HCT116 (cell line): ENCODE data around the gene MCL1. TPM values are rescaled to one million over a fixed set of nuclear protein-coding genes. Genes with fewer than 3 reads are reported as not detected.

Source experiments
- ATAC-seq: fragments of 200-7000 bp; cut with Tn5 transposase; 2 replicates; pipeline ENCODE4 v1.9.1; 2020; ENCODE audit warnings: mild to moderate bottlenecking, moderate library complexity
- BruUV-seq: library from RNA; stranded (reverse); fragments of 400-500 nt; replicated peaks from 2 replicates; lab custom pipeline; 2021; lab: Mats Ljungman, UMichigan
- CTCF ChIA-PET: fragments of 300-600 bp; sonication (Branson Sonifier 250); formaldehyde crosslinking; loops from one replicate; lab custom pipeline; 2021; ENCODE audit warnings: antibody characterized with exemption; lab: Charles Lee
- POLR2A ChIA-PET: fragments of 300-600, 350-600 bp; sonication (Branson Sonifier 250); formaldehyde crosslinking; loops from one replicate; lab custom pipeline; 2021; ENCODE audit warnings: antibody characterized with exemption; lab: Charles Lee
- RAD21 ChIA-PET, 2 experiments: fragments of 300-600 bp; sonication (Branson Sonifier 250); formaldehyde crosslinking; loops; one replicate each; lab custom pipeline; 2023; ENCODE audit warnings: low total read pairs in 2 of 2; ENCODE audit not compliant: uncharacterized antibody in 2 of 2, unreplicated experiment in 2 of 2, low non-redundant PET in 1 of 2; lab: Charles Lee
- DNase-seq: peaks from one replicate; pipeline ENCODE4 v3.0.0-alpha.2; 2010; ENCODE audit warnings: low read depth, low spot score
- H2AFZ ChIP-seq: fragments of 200-600 bp; shearing (Covaris generic), sonication (generic); 2 replicates; pipeline ENCODE4 v1.6.1; 2017; ENCODE audit warnings: low read depth, mixed run types, mixed read lengths, antibody characterized with exemption, low read length; ENCODE audit not compliant: poor library complexity, severe bottlenecking
- H3K27ac ChIP-seq: 2 replicates; pipeline ENCODE4 v1.5.1; 2012; ENCODE audit warnings: low read depth, low read length
- H3K27me3 ChIP-seq: fragments of 200-600 bp; sonication (generic); 2 replicates; pipeline ENCODE4 v1.6.1; 2016; ENCODE audit warnings: mixed run types, low read length, mixed read lengths; ENCODE audit not compliant: insufficient read depth
- H3K36me3 ChIP-seq, 2 experiments: fragments of 200-500 bp in 1 of 2; fragments of 200-600 bp in 1 of 2; sonication (Bioruptor generic) in 1 of 2; sonication (generic) in 1 of 2; 2 replicates each; pipeline versions ENCODE4 v1.5.1 to v1.6.1; 2014 to 2016; ENCODE audit warnings: low read length in 2 of 2, inconsistent platforms in 1 of 2, mixed read lengths in 1 of 2, mixed run types in 1 of 2; ENCODE audit not compliant: insufficient read depth in 2 of 2, control insufficient read depth in 1 of 2
- H3K4me1 ChIP-seq, 2 experiments: fragments of 200-600 bp in 1 of 2; sonication (generic) in 1 of 2; 2 replicates each; pipeline versions ENCODE4 v1.5.1 to v1.6.1; 2012 to 2017; ENCODE audit warnings: low read length in 2 of 2, inconsistent platforms in 1 of 2, mild to moderate bottlenecking in 1 of 2, mixed read lengths in 1 of 2, mixed run types in 1 of 2, moderate library complexity in 1 of 2; ENCODE audit not compliant: insufficient read depth in 2 of 2, control insufficient read depth in 1 of 2
- H3K4me2 ChIP-seq: fragments of 200-600 bp; sonication (generic); 2 replicates; pipeline ENCODE4 v1.6.1; 2017; ENCODE audit warnings: mixed run types, low read length, mixed read lengths
- H3K4me3 ChIP-seq, 2 experiments: fragments of 200-600 bp in 1 of 2; sonication (generic) in 1 of 2; replicated peaks in 1 of 2; 2 replicates each; pipeline ENCODE4 v1.5.1; 2011 to 2016; ENCODE audit warnings: low read length in 2 of 2, control low read depth in 1 of 2, low read depth in 1 of 2, mild to moderate bottlenecking in 1 of 2, mixed read lengths in 1 of 2, mixed run types in 1 of 2
- H3K79me2 ChIP-seq: fragments of 200-600 bp; sonication (generic); 2 replicates; pipeline ENCODE4 v1.6.1; 2017; ENCODE audit warnings: mild to moderate bottlenecking, mixed run types, low read length, moderate library complexity, mixed read lengths; ENCODE audit not compliant: insufficient read depth
- H3K9ac ChIP-seq: fragments of 200-600 bp; sonication (generic); 2 replicates; pipeline ENCODE4 v1.6.1; 2016; ENCODE audit warnings: low read length, mixed read lengths
- H3K9me2 ChIP-seq: fragments of 200-600 bp; sonication (generic), shearing (Covaris generic); 2 replicates; pipeline ENCODE4 v1.6.1; 2017; ENCODE audit warnings: mixed run types, mild to moderate bottlenecking, moderate library complexity; ENCODE audit not compliant: insufficient read depth
- H3K9me3 ChIP-seq, 2 experiments: fragments of 200-500 bp in 1 of 2; fragments of 200-600 bp in 1 of 2; sonication (Bioruptor generic) in 1 of 2; sonication (generic) in 1 of 2; 2 replicates each; pipeline ENCODE4 v1.6.1; 2014 to 2017; ENCODE audit warnings: low read length in 2 of 2, mixed read lengths in 2 of 2, inconsistent platforms in 1 of 2, low read depth in 1 of 2, mild to moderate bottlenecking in 1 of 2, mixed run types in 1 of 2, moderate library complexity in 1 of 2; ENCODE audit not compliant: control insufficient read depth in 1 of 2, insufficient read depth in 1 of 2
- H4K20me1 ChIP-seq: fragments of 200-600 bp; sonication (generic), shearing (Covaris generic); 2 replicates; pipeline ENCODE4 v1.6.1; 2017; ENCODE audit warnings: mixed run types, mild to moderate bottlenecking, moderate library complexity; ENCODE audit not compliant: insufficient read depth
- CBX3 ChIP-seq: IDR thresholded peaks from 2 replicates; pipeline ENCODE4 v1.6.1; 2012; ENCODE audit warnings: low read depth
- CEBPB ChIP-seq: IDR thresholded peaks from 2 replicates; pipeline ENCODE4 v1.6.1; 2012; ENCODE audit warnings: low read depth
- EGR1 ChIP-seq: IDR thresholded peaks from 2 replicates; pipeline ENCODE4 v1.6.1; 2012; ENCODE audit warnings: low read depth
- ELF1 ChIP-seq: IDR thresholded peaks from 2 replicates; pipeline ENCODE4 v1.6.1; 2012; ENCODE audit warnings: low read depth, borderline replicate concordance
- EZH2 ChIP-seq: fragments of 200-600 bp; sonication (generic); IDR thresholded peaks from 2 replicates; pipeline ENCODE4 v1.6.1; 2017; ENCODE audit warnings: antibody characterized with exemption, mixed run types
- EZH2phosphoT487 ChIP-seq: fragments of 200-600 bp; IDR thresholded peaks from 2 replicates; pipeline ENCODE4 v1.6.1; 2018; ENCODE audit warnings: antibody characterized with exemption, borderline replicate concordance
- FOSL1 ChIP-seq: IDR thresholded peaks from 2 replicates; pipeline ENCODE4 v1.6.1; 2012; ENCODE audit warnings: low read depth
- JUND ChIP-seq: IDR thresholded peaks from 2 replicates; pipeline ENCODE4 v1.6.1; 2012
- POLR2A ChIP-seq: IDR thresholded peaks from 2 replicates; pipeline ENCODE4 v1.7.0; 2011; ENCODE audit warnings: borderline replicate concordance; ENCODE audit not compliant: insufficient read depth, insufficient read length; ENCODE audit errors: extremely low read depth
- POLR2AphosphoS5 ChIP-seq: IDR thresholded peaks from 2 replicates; pipeline ENCODE4 v1.6.1; 2011; ENCODE audit warnings: mild to moderate bottlenecking, low read depth, low read length, moderate library complexity
- RAD21 ChIP-seq: IDR thresholded peaks from 2 replicates; pipeline ENCODE4 v1.6.1; 2012; ENCODE audit warnings: low read depth, mild to moderate bottlenecking
- REST ChIP-seq: IDR thresholded peaks from 2 replicates; pipeline ENCODE4 v1.6.1; 2012; ENCODE audit warnings: low read depth
- SP1 ChIP-seq: IDR thresholded peaks from 2 replicates; pipeline ENCODE4 v1.6.1; 2012; ENCODE audit warnings: low read depth
- TCF7L2 ChIP-seq: IDR thresholded peaks from 2 replicates; pipeline ENCODE4 v1.7.0; 2011; ENCODE audit warnings: borderline replicate concordance, inconsistent platforms; ENCODE audit not compliant: insufficient read depth, insufficient read length; ENCODE audit errors: extremely low read depth
- YY1 ChIP-seq: IDR thresholded peaks from 2 replicates; pipeline ENCODE4 v1.6.1; 2011; ENCODE audit warnings: low read length, low read depth, moderate library complexity, mild to moderate bottlenecking; ENCODE audit not compliant: insufficient replicate concordance; ENCODE audit errors: extremely low read depth
- ZBTB33 ChIP-seq: IDR thresholded peaks from 2 replicates; pipeline ENCODE4 v1.6.1; 2011; ENCODE audit warnings: mild to moderate bottlenecking, low read length, moderate library complexity; ENCODE audit not compliant: insufficient replicate concordance; ENCODE audit errors: extremely low read depth
- ZFX ChIP-seq: fragments of 450-650 bp; IDR thresholded peaks from 2 replicates; pipeline ENCODE4 v1.6.1; 2017
- intact Hi-C: fragments of 100-400 bp; cut with micrococcal nuclease; formaldehyde crosslinking; loops from 2 replicates; pipeline ENCODE4 v1.10.0; 2022
- total RNA-seq: library from RNA; stranded (reverse); gene quantifications from one replicate; pipeline ENCODE4 v1.2.1, GENCODE V29; 2021; ENCODE audit not compliant: unreplicated experiment
- TF ChIP-seq, protein P1 (sequence below): IDR thresholded peaks from 2 replicates; pipeline ENCODE4 v1.6.1; 2012
- TF ChIP-seq, protein P2 (sequence below): IDR thresholded peaks from 2 replicates; pipeline ENCODE4 v1.6.1; 2012
- TF ChIP-seq, protein P3 (sequence below), 3 experiments: fragments of 200-600 bp in 1 of 3; sonication (generic) in 1 of 3; IDR thresholded peaks in 2 of 3; conservative IDR thresholded peaks in 1 of 3; 2 replicates each; pipeline ENCODE4 v1.5.1; 2012 to 2017; ENCODE audit warnings: low read depth in 2 of 3, low read length in 2 of 3, antibody characterized with exemption in 1 of 3, borderline replicate concordance in 1 of 3, control low read depth in 1 of 3, mild to moderate bottlenecking in 1 of 3, mixed read lengths in 1 of 3, mixed run types in 1 of 3, moderate library complexity in 1 of 3; ENCODE audit not compliant: insufficient read depth in 1 of 3

MCL1 gene
- total RNA-seq, 1 experiment from 2014 or later, result 146 TPM

- Histone ChIP-seq H3K27me3 (no peaks in the 10 kb centered on the region), H3K36me3 (no peaks in the 10 kb centered on the region), H2AFZ (no peak overlapping the region), H3K79me2 (peaks cover 4% of the 10 kb centered on the region; the same call in 1 of the 2 replicates), H3K4me2 (no peak overlapping the region), H3K9me3 (no peaks in the 10 kb centered on the region), H3K4me1 (peaks cover 17 to 32% of the 10 kb centered on the region in 2 experiments), H3K4me3 (no peak overlapping the region), H4K20me1 (no peaks in the 10 kb centered on the region), H3K9ac (no peak overlapping the region), H3K27ac (no peak overlapping the region)
- ATAC-seq (no peak), DNase-seq (no peak)
- ChIA-PET RAD21 (no interaction called here), POLR2A (no interaction called here), CTCF (interaction anchor here (1.2 kb wide), 1 partner anchor 72 kb away, joined by 3 read pairs; the partner anchor contains the start of gene ENSA)
- no TSS peak for BruUV-seq
- TF ChIP-seq FOSL1, result no peak
- TF ChIP-seq RAD21, result no peak
- no peak for TF ChIP-seq EGR1
- no peak for TF ChIP-seq POLR2A
- TF ChIP-seq POLR2AphosphoS5, result no peak
- no peak for TF ChIP-seq ZBTB33
- no peak for TF ChIP-seq ZFX
- TF ChIP-seq REST, result no peak
- no peak for TF ChIP-seq TCF7L2
- TF ChIP-seq CEBPB, result no peak
- TF ChIP-seq, protein P1, sequence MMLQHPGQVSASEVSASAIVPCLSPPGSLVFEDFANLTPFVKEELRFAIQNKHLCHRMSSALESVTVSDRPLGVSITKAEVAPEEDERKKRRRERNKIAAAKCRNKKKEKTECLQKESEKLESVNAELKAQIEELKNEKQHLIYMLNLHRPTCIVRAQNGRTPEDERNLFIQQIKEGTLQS, result no peak
- TF ChIP-seq SP1, result no peak
- TF ChIP-seq, protein P2, sequence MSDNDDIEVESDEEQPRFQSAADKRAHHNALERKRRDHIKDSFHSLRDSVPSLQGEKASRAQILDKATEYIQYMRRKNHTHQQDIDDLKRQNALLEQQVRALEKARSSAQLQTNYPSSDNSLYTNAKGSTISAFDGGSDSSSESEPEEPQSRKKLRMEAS, result no peak
- no peak for TF ChIP-seq JUND
- no peak for TF ChIP-seq EZH2phosphoT487
- no peak for TF ChIP-seq YY1
- TF ChIP-seq, protein P3, sequence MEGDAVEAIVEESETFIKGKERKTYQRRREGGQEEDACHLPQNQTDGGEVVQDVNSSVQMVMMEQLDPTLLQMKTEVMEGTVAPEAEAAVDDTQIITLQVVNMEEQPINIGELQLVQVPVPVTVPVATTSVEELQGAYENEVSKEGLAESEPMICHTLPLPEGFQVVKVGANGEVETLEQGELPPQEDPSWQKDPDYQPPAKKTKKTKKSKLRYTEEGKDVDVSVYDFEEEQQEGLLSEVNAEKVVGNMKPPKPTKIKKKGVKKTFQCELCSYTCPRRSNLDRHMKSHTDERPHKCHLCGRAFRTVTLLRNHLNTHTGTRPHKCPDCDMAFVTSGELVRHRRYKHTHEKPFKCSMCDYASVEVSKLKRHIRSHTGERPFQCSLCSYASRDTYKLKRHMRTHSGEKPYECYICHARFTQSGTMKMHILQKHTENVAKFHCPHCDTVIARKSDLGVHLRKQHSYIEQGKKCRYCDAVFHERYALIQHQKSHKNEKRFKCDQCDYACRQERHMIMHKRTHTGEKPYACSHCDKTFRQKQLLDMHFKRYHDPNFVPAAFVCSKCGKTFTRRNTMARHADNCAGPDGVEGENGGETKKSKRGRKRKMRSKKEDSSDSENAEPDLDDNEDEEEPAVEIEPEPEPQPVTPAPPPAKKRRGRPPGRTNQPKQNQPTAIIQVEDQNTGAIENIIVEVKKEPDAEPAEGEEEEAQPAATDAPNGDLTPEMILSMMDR (IDR thresholded peaks at IDR 0.05 in 2 of 3, conservative IDR thresholded peaks at IDR 0.05 in 1 of 3; ENCODE audit: borderline replicate concordance in 1 of 3, insufficient read depth in 1 of 3, low read depth in 2 of 3, low read length in 2 of 3), result no peak
- TF ChIP-seq EZH2, result no peak
- TF ChIP-seq ELF1, result no peak
- no peak for TF ChIP-seq CBX3
- TF ChIP-seq, all 23 proteins: peak for 0
- H3K9me2 ChIP-seq, result no peaks in the 10 kb centered on the region
- intact Hi-C loops, result no loop called here
These were observed 21.6 kb downstream of the MCL1 start for GRCh38 chr1:150557813-150558212.
